DMS53 treated with DMSO at 0.1 percent for 48 hours (cell line): ENCODE results near the gene MEIS3.

Experiments used
- DNase-seq: peaks from one replicate; lab custom pipeline; 2025; ENCODE audit not compliant: unreplicated experiment; lab: John Stamatoyannopoulos, UW

Gene MEIS3

GRCh38 chr19:47363758-47364531 lies 55.4 kb downstream of the MEIS3 start:
- DNase-seq: no peak

- DNase-seq: no peak
Observed at GRCh38 chr19:47362321-47362720, 57.0 kb downstream of the MEIS3 start.

DNA sequence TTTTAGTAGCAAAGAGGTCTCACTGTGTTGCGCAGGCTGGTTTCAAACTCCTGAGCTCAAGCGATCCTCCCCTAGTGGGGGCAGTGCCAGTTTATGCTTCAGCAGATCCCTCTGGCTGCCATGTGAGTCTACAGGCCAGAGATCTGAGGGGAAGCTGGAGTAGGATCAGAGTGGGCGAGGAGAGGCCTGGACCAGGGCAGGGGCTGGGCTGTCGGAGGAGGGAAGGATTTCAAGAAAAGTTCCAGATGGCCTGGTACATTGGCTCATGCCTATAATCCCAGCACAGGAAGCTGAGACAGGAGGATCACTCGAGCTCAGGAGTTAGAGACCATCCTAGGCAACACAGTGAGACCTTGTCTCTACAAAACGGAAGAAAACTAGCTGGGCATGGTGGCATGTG lies 60.4 kb downstream of the MEIS3 start:
- no peak for DNase-seq

DNA sequence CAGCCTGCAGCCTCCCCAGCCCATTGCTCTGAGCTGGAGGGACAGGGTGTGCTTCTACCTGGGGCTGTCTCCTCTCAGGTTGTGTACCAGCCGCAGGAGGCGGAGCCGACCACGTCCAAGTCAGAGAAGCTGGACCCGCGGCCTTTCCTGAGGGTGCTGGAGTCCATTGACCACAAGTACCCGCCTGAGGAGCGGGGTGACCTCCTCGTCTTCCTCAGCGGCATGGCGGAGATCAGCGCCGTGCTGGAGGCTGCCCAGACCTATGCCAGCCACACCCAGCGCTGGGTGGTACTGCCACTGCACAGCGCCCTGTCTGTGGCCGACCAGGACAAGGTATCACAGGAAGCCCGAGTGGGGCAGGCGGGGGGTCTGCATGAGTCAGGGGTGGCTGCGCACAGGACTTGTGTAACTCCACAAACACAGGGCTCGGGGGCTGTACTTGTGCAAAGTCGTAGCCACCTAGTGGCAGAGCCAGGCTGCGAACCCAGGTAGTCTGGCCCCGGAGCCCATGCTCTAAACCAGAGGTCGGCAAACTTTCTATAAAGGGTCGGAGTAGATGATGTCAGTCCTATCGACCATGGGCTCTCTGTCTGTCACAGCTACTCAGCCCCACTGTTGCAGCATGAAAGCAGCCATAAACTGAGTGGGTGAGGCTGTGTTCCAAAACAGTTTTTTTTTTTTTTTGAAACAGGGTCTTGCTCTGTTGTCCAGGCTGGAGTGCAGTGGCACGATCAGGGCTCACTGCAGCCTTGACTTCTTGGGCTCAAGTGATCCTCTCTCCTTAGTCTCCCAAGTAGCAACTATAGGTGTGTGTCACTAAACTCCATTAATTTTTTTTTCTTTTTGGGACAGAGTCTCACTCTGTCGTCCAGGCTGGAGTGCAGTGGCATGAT lies 61.3 kb downstream of the MEIS3 start:
- no peak for DNase-seq

DNA sequence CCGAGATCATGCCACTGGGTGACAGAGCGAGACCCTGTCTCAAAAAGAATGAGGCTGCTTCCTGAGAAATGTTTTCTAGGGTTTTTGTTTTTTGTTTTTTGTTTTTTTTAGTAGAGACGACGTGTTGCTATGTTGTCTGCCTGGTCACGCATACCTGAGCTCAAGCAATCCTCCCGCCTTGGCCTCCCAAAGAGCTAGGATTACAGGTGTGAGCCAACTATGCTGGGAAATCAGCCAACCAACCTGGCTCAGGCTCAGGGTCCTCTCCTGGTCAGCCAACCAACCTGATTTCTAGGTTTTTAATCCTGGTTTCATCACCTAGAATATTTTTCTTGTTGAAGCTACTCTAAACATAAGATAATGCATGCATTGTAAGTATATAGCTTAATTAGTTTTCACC lies 62.4 kb downstream of the MEIS3 start:
- no peak for DNase-seq

DNA sequence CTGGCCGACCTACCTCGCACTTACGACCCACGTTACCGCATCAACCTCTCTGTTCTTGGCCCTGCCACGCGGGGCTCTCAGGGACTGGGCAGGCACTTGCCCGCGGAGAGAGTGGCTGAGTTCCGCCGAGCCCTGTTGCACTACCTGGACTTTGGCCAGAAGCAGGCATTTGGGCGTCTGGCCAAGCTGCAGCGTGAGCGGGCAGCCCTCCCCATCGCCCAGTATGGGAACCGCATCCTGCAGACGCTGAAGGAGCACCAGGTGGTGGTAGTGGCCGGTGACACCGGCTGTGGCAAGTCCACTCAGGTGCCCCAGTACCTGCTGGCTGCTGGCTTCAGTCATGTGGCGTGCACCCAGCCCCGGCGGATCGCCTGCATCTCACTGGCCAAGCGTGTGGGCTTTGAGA lies 66.0 kb downstream of the MEIS3 start:
- DNase-seq: no peak
